ENCODE data around the gene MACROD2. TPM values are rescaled to one million over a fixed set of nuclear protein-coding genes. Genes with fewer than 3 reads are reported as not detected.

Gene MACROD2
- total RNA-seq, 1 donor from 2014 or later: 2.4 TPM

GRCh38 chr20:14919501-14920081 lies 924.3 kb downstream of the MACROD2 start:
- Mint-ChIP-seq H3K9me3 (ENCODE audit: unreplicated experiment) (no peaks in the 10 kb centered on the region), H3K4me1 (ENCODE audit: low read depth, unreplicated experiment) (peaks cover 28% of the 10 kb centered on the region), H3K27me3 (ENCODE audit: low read depth, unreplicated experiment) (no peaks in the 10 kb centered on the region), H3K36me3 (ENCODE audit: low read depth, unreplicated experiment) (no peaks in the 10 kb centered on the region), H3K27ac (ENCODE audit: unreplicated experiment) (no peak overlapping the region), H3K4me3 (ENCODE audit: unreplicated experiment) (peak overlapping the region; percentile 9)
- no peaks in the 10 kb centered on the region for H3K79me2 ChIP-seq (ENCODE audit: insufficient read depth, low read length)
- no peak overlapping the region for H3K27ac ChIP-seq (ENCODE audit: low read depth, low read length)
- no peaks in the 10 kb centered on the region for H3K4me1 ChIP-seq (ENCODE audit: insufficient read depth, low read length)
- no peaks in the 10 kb centered on the region for H3K9me3 ChIP-seq (ENCODE audit: insufficient read depth, low read depth, low read length)
- no peaks in the 10 kb centered on the region for H4K20me1 ChIP-seq (ENCODE audit: insufficient read depth, low read length)
- DNase-seq (ENCODE audit: low read depth): no peak
- H3K27me3 ChIP-seq (ENCODE audit: insufficient read depth, low read length): no peaks in the 10 kb centered on the region
- H3K4me3 ChIP-seq (ENCODE audit: insufficient read depth, low read depth, low read length): no peak overlapping the region
- H3K4me2 ChIP-seq (ENCODE audit: low read length): no peak overlapping the region
- H3K9ac ChIP-seq (ENCODE audit: low read length): no peak overlapping the region
- TF ChIP-seq EZH2 (IDR thresholded peaks at IDR 0.05; ENCODE audit: insufficient read depth, low read length) (no peak), CTCF (IDR thresholded peaks at IDR 0.05; ENCODE audit: insufficient read depth, low read depth, low read length) (no peak)
- no peaks in the 10 kb centered on the region for H3K36me3 ChIP-seq (ENCODE audit: insufficient read depth, low read length)
- FAIRE-seq: no peak
- peak overlapping the region; percentile 23 for H2AFZ ChIP-seq (ENCODE audit: low read depth, low read length)

- peak; percentile 4 for DNase-seq (ENCODE audit: low read depth)
- Mint-ChIP-seq H3K36me3 (ENCODE audit: low read depth, unreplicated experiment) (no peaks in the 10 kb centered on the region), H3K9me3 (ENCODE audit: unreplicated experiment) (no peaks in the 10 kb centered on the region), H3K27ac (ENCODE audit: unreplicated experiment) (no peak overlapping the region), H3K4me3 (ENCODE audit: unreplicated experiment) (no peak overlapping the region), H3K4me1 (ENCODE audit: low read depth, unreplicated experiment) (peaks cover 40% of the 10 kb centered on the region), H3K27me3 (ENCODE audit: low read depth, unreplicated experiment) (no peaks in the 10 kb centered on the region)
- H2AFZ ChIP-seq (ENCODE audit: low read depth, low read length): no peak overlapping the region
- no peaks in the 10 kb centered on the region for H3K4me1 ChIP-seq (ENCODE audit: insufficient read depth, low read length)
- no peaks in the 10 kb centered on the region for H3K27me3 ChIP-seq (ENCODE audit: insufficient read depth, low read length)
- H3K9me3 ChIP-seq (ENCODE audit: insufficient read depth, low read depth, low read length): no peaks in the 10 kb centered on the region
- no peak overlapping the region for H3K4me2 ChIP-seq (ENCODE audit: low read length)
- no peak overlapping the region for H3K4me3 ChIP-seq (ENCODE audit: insufficient read depth, low read depth, low read length)
- no peaks in the 10 kb centered on the region for H3K36me3 ChIP-seq (ENCODE audit: insufficient read depth, low read length)
- H3K79me2 ChIP-seq (ENCODE audit: insufficient read depth, low read length): no peaks in the 10 kb centered on the region
- no peak for FAIRE-seq
- H3K27ac ChIP-seq (ENCODE audit: low read depth, low read length): no peak overlapping the region
- H4K20me1 ChIP-seq (ENCODE audit: insufficient read depth, low read length): no peaks in the 10 kb centered on the region
- H3K9ac ChIP-seq (ENCODE audit: low read length): no peak overlapping the region
- TF ChIP-seq CTCF (IDR thresholded peaks at IDR 0.05; ENCODE audit: insufficient read depth, low read depth, low read length) (no peak), EZH2 (IDR thresholded peaks at IDR 0.05; ENCODE audit: insufficient read depth, low read length) (no peak)
These were observed 926.2 kb downstream of the MACROD2 start for GRCh38 chr20:14921513-14921912.

- Histone ChIP-seq H3K4me1 (ENCODE audit: insufficient read depth, low read length) (no peaks in the 10 kb centered on the region), H2AFZ (ENCODE audit: low read depth, low read length) (no peak overlapping the region)
These were observed 927.4 kb downstream of the MACROD2 start for GRCh38 chr20:14922503-14923267.

More at GRCh38 chr20:14922503-14923267, 927.4 kb downstream of the MACROD2 start:
- Mint-ChIP-seq H3K4me1 (ENCODE audit: low read depth, unreplicated experiment) (peaks cover 42% of the 10 kb centered on the region), H3K4me3 (ENCODE audit: unreplicated experiment) (no peak overlapping the region), H3K27ac (ENCODE audit: unreplicated experiment) (no peak overlapping the region), H3K36me3 (ENCODE audit: low read depth, unreplicated experiment) (no peaks in the 10 kb centered on the region), H3K27me3 (ENCODE audit: low read depth, unreplicated experiment) (no peaks in the 10 kb centered on the region), H3K9me3 (ENCODE audit: unreplicated experiment) (peaks cover 3% of the 10 kb centered on the region)
- no peak for FAIRE-seq
- H4K20me1 ChIP-seq (ENCODE audit: insufficient read depth, low read length): no peaks in the 10 kb centered on the region
- no peaks in the 10 kb centered on the region for H3K36me3 ChIP-seq (ENCODE audit: insufficient read depth, low read length)
- H3K79me2 ChIP-seq (ENCODE audit: insufficient read depth, low read length): no peaks in the 10 kb centered on the region
- no peaks in the 10 kb centered on the region for H3K27me3 ChIP-seq (ENCODE audit: insufficient read depth, low read length)
- no peak overlapping the region for H3K4me2 ChIP-seq (ENCODE audit: low read length)
- TF ChIP-seq EZH2 (IDR thresholded peaks at IDR 0.05; ENCODE audit: insufficient read depth, low read length) (no peak), CTCF (IDR thresholded peaks at IDR 0.05; ENCODE audit: insufficient read depth, low read depth, low read length) (no peak)
- no peak overlapping the region for H3K27ac ChIP-seq (ENCODE audit: low read depth, low read length)
- no peak overlapping the region for H3K9ac ChIP-seq (ENCODE audit: low read length)
- H3K4me3 ChIP-seq (ENCODE audit: insufficient read depth, low read depth, low read length): no peak overlapping the region
- DNase-seq (ENCODE audit: low read depth): no peak
- no peaks in the 10 kb centered on the region for H3K9me3 ChIP-seq (ENCODE audit: insufficient read depth, low read depth, low read length)
